ENCODE measurements around the gene TCERG1L. TPM values are rescaled to one million over a fixed set of nuclear protein-coding genes. Genes with fewer than 3 reads are reported as not detected.
A peak's percentile ranks its signal among the peaks of the same experiment; 100 is the strongest.

Gene TCERG1L
- total and polyA plus RNA-seq, 9 of the 15 experiments (the other 6 are each of a cell fraction or from before 2014, with no cell fraction given), result not detected

DNA sequence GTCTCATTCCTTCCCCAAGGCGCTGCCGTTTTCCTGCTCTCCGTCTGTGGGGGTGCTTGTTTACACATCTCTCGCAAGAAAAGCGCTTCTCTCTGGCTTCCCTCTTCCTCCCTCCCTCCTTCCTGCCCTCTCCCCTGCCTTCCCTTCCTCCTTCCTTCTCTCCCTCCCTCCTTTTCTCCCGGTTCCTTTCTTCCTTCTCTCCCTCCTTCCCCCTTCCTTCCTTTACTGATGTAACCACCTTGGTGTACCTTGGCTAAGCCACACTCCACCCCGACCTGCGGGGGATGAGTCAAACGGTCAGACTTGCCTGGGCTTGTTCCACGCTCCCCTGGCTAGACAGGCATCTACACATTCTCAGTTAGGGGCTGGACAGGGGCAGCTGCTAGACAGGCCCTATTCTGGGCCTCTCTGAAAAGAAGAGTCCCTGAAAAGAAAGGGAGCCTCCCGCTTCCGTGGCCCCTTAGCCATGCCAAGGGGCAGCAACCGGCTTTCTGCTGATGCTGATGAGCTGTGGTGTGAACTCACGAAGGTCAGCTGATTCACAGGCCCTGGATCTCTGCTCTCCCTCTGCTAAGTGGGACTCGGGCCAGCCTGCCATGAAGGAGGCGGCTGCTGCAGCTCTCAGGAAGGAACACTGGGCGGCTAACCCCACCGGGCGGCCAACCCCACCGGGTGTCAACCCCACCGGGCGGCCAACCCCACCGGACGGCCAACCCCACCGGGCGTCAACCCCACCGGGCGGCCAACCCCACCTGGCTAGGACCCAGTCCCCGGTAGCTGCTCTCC lies 216.8 kb downstream of the TCERG1L start:
- no peak for DNase-seq (ENCODE audit: extremely low read depth in 1 of 4, low spot score in 3 of 4)

DNA sequence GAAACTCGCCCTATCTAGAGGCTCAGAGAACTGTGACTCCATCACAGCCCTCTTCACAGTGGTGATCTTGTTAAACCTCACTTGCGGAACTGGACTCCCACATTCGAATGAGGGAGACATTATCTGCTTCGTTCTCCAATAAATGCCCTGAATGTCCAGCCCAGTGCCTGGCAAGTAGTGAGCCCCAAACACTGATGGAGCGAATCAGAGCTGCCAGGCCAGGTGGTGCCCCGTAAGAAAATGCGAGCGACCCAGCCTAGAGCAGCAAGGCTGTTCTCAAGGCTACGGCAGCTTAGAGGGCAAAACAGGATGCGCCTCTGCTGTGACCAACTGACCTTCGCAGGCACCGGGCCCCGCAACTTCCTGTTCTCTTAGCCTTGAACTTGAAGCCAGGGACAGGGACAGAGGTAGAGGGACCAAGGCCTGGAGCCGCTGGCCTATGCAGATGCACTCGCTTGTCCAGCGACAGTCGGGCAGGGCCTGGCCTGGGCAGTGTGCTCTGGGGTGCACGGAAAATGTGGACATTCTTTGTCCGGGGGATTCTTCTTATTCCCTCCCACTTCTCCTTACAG lies 217.6 kb downstream of the TCERG1L start:
- no peaks in the 10 kb centered on the region for H4K20me1 ChIP-seq (replicated peaks; ENCODE audit: control insufficient read depth, insufficient read depth, low read length)
- no peak overlapping the region for H3K27ac ChIP-seq (ENCODE audit: extremely low read depth, low read depth, low read length)
- no peaks in the 10 kb centered on the region for H3K79me2 ChIP-seq (ENCODE audit: control insufficient read depth, insufficient read depth, low read length)
- in situ Hi-C loops (cut with MboI), result no loop called here
- no peaks in the 10 kb centered on the region for H3K36me3 ChIP-seq (ENCODE audit: control insufficient read depth, insufficient read depth, low read length)
- H3K4me1 ChIP-seq (replicated peaks in 1 of 2; ENCODE audit: control insufficient read depth in 2 of 2, insufficient read depth in 2 of 2, low read length in 2 of 2), result no peaks in the 10 kb centered on the region; a peak in 1 of 5 replicates
- CTCF ChIA-PET (ENCODE audit: low intra/inter-chr PET ratio), result no interaction called here
- no TSS peak for BruUV-seq (replicated peaks)
- FAIRE-seq, result no peak
- no peak overlapping the region for H2AFZ ChIP-seq (ENCODE audit: low read depth, low read length)
- no peak overlapping the region for H3K9ac ChIP-seq (ENCODE audit: insufficient read depth in 1 of 2, low read depth in 2 of 2, low read length in 2 of 2)
- H3K9me1 ChIP-seq (ENCODE audit: control insufficient read depth, insufficient read depth, low read length), result no peaks in the 10 kb centered on the region
- H3K4me2 ChIP-seq (ENCODE audit: insufficient read depth, low read length), result no peak overlapping the region
- WGBS (ENCODE audit: insufficient coverage, low coverage, missing lambda C conversion rate), result 0% methylated on average over 18 of the region's 19 CpGs
- no peak overlapping the region for H3K4me3 ChIP-seq
- no peaks in the 10 kb centered on the region for H3K9me3 ChIP-seq (replicated peaks; ENCODE audit: control insufficient read depth, insufficient read depth, low read depth, low read length)
- peaks cover 0 to 28% of the 10 kb centered on the region in 2 experiments; a peak in 3 of 5 replicates for H3K27me3 ChIP-seq (ENCODE audit: control insufficient read depth in 2 of 2, insufficient read depth in 2 of 2, low read length in 2 of 2)
- ATAC-seq, result no peak
- TF ChIP-seq, protein P1, sequence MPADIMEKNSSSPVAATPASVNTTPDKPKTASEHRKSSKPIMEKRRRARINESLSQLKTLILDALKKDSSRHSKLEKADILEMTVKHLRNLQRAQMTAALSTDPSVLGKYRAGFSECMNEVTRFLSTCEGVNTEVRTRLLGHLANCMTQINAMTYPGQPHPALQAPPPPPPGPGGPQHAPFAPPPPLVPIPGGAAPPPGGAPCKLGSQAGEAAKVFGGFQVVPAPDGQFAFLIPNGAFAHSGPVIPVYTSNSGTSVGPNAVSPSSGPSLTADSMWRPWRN (IDR thresholded peaks at IDR 0.05; ENCODE audit: low read depth), result no peak
- TF ChIP-seq GABPA (tag; conservative IDR thresholded peaks at IDR 0.05; ENCODE audit: low read depth), result peak; percentile 54
- intact Hi-C loops (cut with micrococcal nuclease), result no loop called here
- POLR2A ChIA-PET, result no interaction called here
- no peak for DNase-seq (ENCODE audit: extremely low read depth in 1 of 4, low spot score in 3 of 4)

More for the DNA sequence above, 216.8 kb downstream of the TCERG1L start:
- Histone ChIP-seq H2AFZ (ENCODE audit: low read depth, low read length) (no peak overlapping the region), H3K79me2 (ENCODE audit: control insufficient read depth, insufficient read depth, low read length) (no peaks in the 10 kb centered on the region), H3K4me1 (replicated peaks in 1 of 2; ENCODE audit: control insufficient read depth in 2 of 2, insufficient read depth in 2 of 2, low read length in 2 of 2) (no peaks in the 10 kb centered on the region), H3K9ac (ENCODE audit: insufficient read depth in 1 of 2, low read depth in 2 of 2, low read length in 2 of 2) (no peak overlapping the region), H3K4me2 (ENCODE audit: insufficient read depth, low read length) (no peak overlapping the region), H3K27me3 (ENCODE audit: control insufficient read depth in 2 of 2, insufficient read depth in 2 of 2, low read length in 2 of 2) (peaks cover 0 to 29% of the 10 kb centered on the region in 2 experiments; a peak in 3 of 5 replicates), H3K4me3 (no peak overlapping the region), H4K20me1 (replicated peaks; ENCODE audit: control insufficient read depth, insufficient read depth, low read length) (no peaks in the 10 kb centered on the region), H3K9me3 (replicated peaks; ENCODE audit: control insufficient read depth, insufficient read depth, low read depth, low read length) (no peaks in the 10 kb centered on the region), H3K27ac (ENCODE audit: extremely low read depth, low read depth, low read length) (no peak overlapping the region), H3K36me3 (ENCODE audit: control insufficient read depth, insufficient read depth, low read length) (no peaks in the 10 kb centered on the region), H3K9me1 (ENCODE audit: control insufficient read depth, insufficient read depth, low read length) (no peaks in the 10 kb centered on the region)
- ChIA-PET CTCF (ENCODE audit: low intra/inter-chr PET ratio) (no interaction called here), POLR2A (no interaction called here)
- BruUV-seq (replicated peaks), result no TSS peak
- 2% methylated on average over 11 of the region's 29 CpGs for WGBS (ENCODE audit: insufficient coverage, low coverage, missing lambda C conversion rate)
- peak; percentile 33; the same call in 1 of the 3 replicates for ATAC-seq
- no peak for TF ChIP-seq ZKSCAN3 (CRISPR knock-in tag; IDR thresholded peaks at IDR 0.05)
- in situ Hi-C loops (cut with MboI) (no loop called here), intact Hi-C loops (cut with micrococcal nuclease) (no loop called here)
- peak; percentile 40 for FAIRE-seq
